Prostate gland (tissue), 2 donors: ENCODE results near the gene CSNK1A1L. TPM values are rescaled to one million over a fixed set of nuclear protein-coding genes. Genes with fewer than 3 reads are reported as not detected.

Source experiments
- DNase-seq: peaks from one replicate; pipeline ENCODE4 v3.0.0-alpha.2; 2019; ENCODE audit warnings: low spot score
- H3K27ac ChIP-seq, 2 donors: fragments of 200-600 bp; sonication (generic); 2 replicates each; pipeline ENCODE4 v1.5.1; 2017 to 2019
- H3K27me3 ChIP-seq: fragments of 200-600 bp; sonication (generic); replicated peaks from 2 replicates; pipeline ENCODE4 v1.5.1; 2019; ENCODE audit not compliant: insufficient read depth
- H3K36me3 ChIP-seq, 2 donors: fragments of 200-600 bp; sonication (generic); 1 replicate in 1 of 2; 2 replicates in 1 of 2; pipeline versions ENCODE4 v1.5.1 to v1.8.1; 2017 to 2019
- H3K4me1 ChIP-seq: fragments of 200-600 bp; sonication (generic); replicated peaks from 2 replicates; pipeline ENCODE4 v1.5.1; 2019
- H3K4me3 ChIP-seq, 2 donors: fragments of 200-600 bp; sonication (generic); 2 replicates each; pipeline ENCODE4 v1.5.1; 2017 to 2019
- H3K9me3 ChIP-seq: fragments of 200-600 bp; sonication (generic); 2 replicates; pipeline ENCODE4 v1.5.1; 2017
- CTCF ChIP-seq, 4 experiments: fragments of 200-600 bp in 2 of 4; fragments of 450-650 bp in 2 of 4; sonication (generic) in 2 of 4; IDR thresholded peaks; 1 replicate in 3 of 4; 2 replicates in 1 of 4; pipeline ENCODE4 v1.5.1; 2016 to 2019; ENCODE audit warnings: antibody characterized with exemption in 4 of 4, mild to moderate bottlenecking in 2 of 4, moderate library complexity in 2 of 4
- POLR2A ChIP-seq: fragments of 450-650 bp; IDR thresholded peaks from one replicate; pipeline ENCODE4 v1.6.1; 2016; ENCODE audit warnings: antibody characterized with exemption, mild to moderate bottlenecking
- POLR2AphosphoS5 ChIP-seq: sonication (generic); formaldehyde crosslinking; IDR thresholded peaks from one replicate; pipeline ENCODE4 v1.6.1; 2017; ENCODE audit warnings: antibody characterized with exemption
- WGBS: methylation state at CpG from one replicate; pipeline ENCODE4 v1.1.5; 2018; 5-methylcytosine and 5-hydroxymethylcytosine counted together
- intact Hi-C: fragments of 100-400 bp; cut with DNase I; formaldehyde crosslinking; loops from one replicate; pipeline ENCODE4 v1.14.2; 2022
- total RNA-seq, 2 donors: library from RNA; depleted of rRNA; stranded (reverse); fragments of >200 nt; gene quantifications; one replicate each; pipeline ENCODE4 v1.1.0, GENCODE V29; 2016

CSNK1A1L gene
- total RNA-seq, 2 donors from 2014 or later = 1.6 TPM; not detected in 1

- Histone ChIP-seq H3K4me1 (no peaks in the 10 kb centered on the region), H3K9me3 (no peaks in the 10 kb centered on the region), H3K27me3 (no peaks in the 10 kb centered on the region), H3K36me3 (no peaks in the 10 kb centered on the region), H3K27ac (no peak overlapping the region), H3K4me3 (no peak overlapping the region)
- 93% methylated on average over 2 of the region's 2 CpGs for WGBS
- TF ChIP-seq POLR2AphosphoS5 (no peak), CTCF (IDR thresholded peaks at IDR 0.05) (no peak), POLR2A (no peak)
- DNase-seq = no peak
- intact Hi-C loops = no loop called here
These were observed 31.2 kb upstream of the CSNK1A1L start for GRCh38 chr13:37136633-37137032.

GRCh38 chr13:37136187-37136586 is 30.7 kb upstream of the CSNK1A1L start:
- no peaks in the 10 kb centered on the region for H3K9me3 ChIP-seq
- H3K27me3 ChIP-seq = no peaks in the 10 kb centered on the region
- no peak overlapping the region for H3K4me3 ChIP-seq
- TF ChIP-seq POLR2A (no peak), POLR2AphosphoS5 (no peak), CTCF (IDR thresholded peaks at IDR 0.05) (no peak)
- 44% methylated on average over 2 of the region's 2 CpGs for WGBS
- H3K27ac ChIP-seq = no peak overlapping the region
- no peak for DNase-seq
- intact Hi-C loops = no loop called here
- H3K4me1 ChIP-seq = no peaks in the 10 kb centered on the region
- no peaks in the 10 kb centered on the region for H3K36me3 ChIP-seq

- intact Hi-C loops = no loop called here
- no peaks in the 10 kb centered on the region for H3K36me3 ChIP-seq
- H3K9me3 ChIP-seq = no peaks in the 10 kb centered on the region
- no peak overlapping the region for H3K27ac ChIP-seq
- H3K4me3 ChIP-seq = no peak overlapping the region
- TF ChIP-seq CTCF (IDR thresholded peaks at IDR 0.05) (no peak), POLR2A (no peak), POLR2AphosphoS5 (no peak)
- H3K4me1 ChIP-seq = no peaks in the 10 kb centered on the region
- H3K27me3 ChIP-seq = no peaks in the 10 kb centered on the region
- 24% methylated on average over 6 of the region's 6 CpGs for WGBS
- DNase-seq = no peak
These were observed 29.1 kb upstream of the CSNK1A1L start for GRCh38 chr13:37134411-37135041.

GRCh38 chr13:37132211-37132610 is 26.7 kb upstream of the CSNK1A1L start:
- Histone ChIP-seq H3K27me3 (no peaks in the 10 kb centered on the region), H3K36me3 (no peaks in the 10 kb centered on the region), H3K27ac (no peak overlapping the region), H3K9me3 (no peaks in the 10 kb centered on the region), H3K4me3 (no peak overlapping the region), H3K4me1 (no peaks in the 10 kb centered on the region)
- TF ChIP-seq POLR2AphosphoS5 (no peak), CTCF (IDR thresholded peaks at IDR 0.05) (no peak), POLR2A (no peak)
- no peak for DNase-seq
- intact Hi-C loops = no loop called here
- WGBS = 86% methylated on average over 2 of the region's 2 CpGs

GRCh38 chr13:37131092-37131491 is 25.6 kb upstream of the CSNK1A1L start:
- Histone ChIP-seq H3K36me3 (no peaks in the 10 kb centered on the region), H3K27me3 (no peaks in the 10 kb centered on the region), H3K27ac (no peak overlapping the region), H3K4me1 (no peaks in the 10 kb centered on the region), H3K9me3 (no peaks in the 10 kb centered on the region), H3K4me3 (no peak overlapping the region)
- intact Hi-C loops = no loop called here
- TF ChIP-seq CTCF (IDR thresholded peaks at IDR 0.05) = no peak
- TF ChIP-seq POLR2A = no peak
- no peak for TF ChIP-seq POLR2AphosphoS5
- no peak for DNase-seq
- WGBS = 30% methylated on average over 3 of the region's 3 CpGs
